Heart left ventricle (tissue), 16 donors: ENCODE data around the gene TPPP. TPM values are rescaled to one million over a fixed set of nuclear protein-coding genes. Genes with fewer than 3 reads are reported as not detected.
"Not testable (repeated sequence)": the region's sequence is repeated elsewhere in the genome, so short reads cannot be mapped to it uniquely, and the experiment has no call there.

Experiments
- ATAC-seq, 4 donors: fragments of 200-7000 bp; cut with Tn5 transposase; one replicate each; pipeline ENCODE4 v1.9.1; 2020 to 2022; ENCODE audit warnings: moderate library complexity in 4 of 4, mild to moderate bottlenecking in 3 of 4, moderate number of reproducible peaks in 1 of 4
- DNase-seq, 5 donors: peaks; one replicate each; pipeline ENCODE4 v3.0.0-alpha.2; 2020
- H3K27ac ChIP-seq, 12 donors: fragments of 200-600 bp; sonication (generic) in 4 of 12; one replicate each; pipeline versions ENCODE4 v1.5.0 to v1.8.0; 2016 to 2022; ENCODE audit warnings: mild to moderate bottlenecking in 2 of 12
- H3K27me3 ChIP-seq, 9 donors: fragments of 200-600 bp; sonication (generic) in 2 of 9; one replicate each; pipeline versions ENCODE4 v1.5.1 to v1.8.0; 2016 to 2022; ENCODE audit warnings: mild to moderate bottlenecking in 3 of 9
- H3K36me3 ChIP-seq, 9 donors: fragments of 200-600 bp; sonication (generic) in 2 of 9; one replicate each; pipeline versions ENCODE4 v1.5.0 to v1.8.0; 2018 to 2022; ENCODE audit warnings: mild to moderate bottlenecking in 2 of 9
- H3K4me1 ChIP-seq, 12 donors: fragments of 200-600 bp; sonication (generic) in 4 of 12; one replicate each; pipeline versions ENCODE4 v1.5.0 to v1.8.0; 2016 to 2022; ENCODE audit warnings: mild to moderate bottlenecking in 3 of 12
- H3K4me3 ChIP-seq, 12 donors: fragments of 200-600 bp; sonication (generic) in 4 of 12; one replicate each; pipeline versions ENCODE4 v1.5.0 to v1.8.0; 2017 to 2022; ENCODE audit warnings: mild to moderate bottlenecking in 9 of 12, moderate library complexity in 4 of 12
- H3K9me3 ChIP-seq, 12 donors: fragments of 200-600 bp; sonication (generic) in 4 of 12; one replicate each; pipeline versions ENCODE4 v1.5.0 to v1.8.0; 2016 to 2022; ENCODE audit warnings: mild to moderate bottlenecking in 1 of 12
- CTCF ChIP-seq, 12 donors: fragments of 200-600 bp; sonication (generic) in 4 of 12; IDR thresholded peaks; one replicate each; pipeline versions ENCODE4 v1.5.0 to v1.8.0; 2018 to 2022; ENCODE audit warnings: antibody characterized with exemption in 12 of 12, mild to moderate bottlenecking in 5 of 12
- POLR2A ChIP-seq, 2 donors: fragments of 450-650 bp; IDR thresholded peaks; one replicate each; pipeline ENCODE4 v1.6.1; 2017; ENCODE audit warnings: antibody characterized with exemption in 2 of 2, mild to moderate bottlenecking in 2 of 2, moderate library complexity in 2 of 2
- WGBS, 4 donors: extraction: QIAGEN DNeasy Blood & Tissue Kit in 2 of 4; methylation state at CpG; one replicate each; pipeline versions ENCODE4 v1.1.5 to v1.1.7; 2013 to 2018; 5-methylcytosine and 5-hydroxymethylcytosine counted together
- intact Hi-C, 10 donors: fragments of 100-400 bp; cut with DNase I; formaldehyde crosslinking; loops; one replicate each; pipeline versions ENCODE4 v1.11.1 to v1.14.2; 2022
- polyA plus RNA-seq, 2 donors: library from polyadenylated mRNA; stranded (reverse); fragments of 200-250 nt; gene quantifications; one replicate each; pipeline ENCODE4 v1.2.3, GENCODE V29; 2013
- total RNA-seq, 9 donors: library from RNA; depleted of rRNA in 2 of 9; stranded (reverse); fragments of >200 nt in 2 of 9; fragmentation: NEBNext Ultra II Directional in 3 of 9; extraction: Animal tissue kit (Norgen Biotek cat#: 25700) in 3 of 9; gene quantifications; one replicate each; pipeline versions ENCODE4 v1.1.0 to v1.2.4, GENCODE V29; 2016 to 2023
- donor health status: ischemic (EF 13 %, LVEDD 7.1; RV severe dilation, severe dysfunction).
- donor health status: healthy with polysubstance abuse.
- donor health status: DM: no; HTN: yes; CAD: no.
- donor health status: DM: no; HTN: no; CAD: no.
- donor health status: ischemic (EF 25% LVEDD 6.9; RV normal size, moderate dysfunction).
- donor health status: ischemic (EF 25% LVEDD 5.7; RV mildly dilated, moderate dysfunction).
- donor health status: healthy.
- donor health status: DM: yes; HTN: yes; CAD: no.
- donor health status: ischemic (EF 35%, LVEDD 5.7; RV mildly dilated, moderate dysfunction).
- donor health status: nonischemic (EF 11% LVEDD 7.7; RV severe dilation, severe dysfunction).
- donor health status: DM: yes; HTN: yes; CAD: no.
- donor health status: PGD.
- donor health status: ischemic (EF 29% LVEDD 5.4; RV normal size, mild dysfunction).
- donor health status: nonischemic (EF 23%, LVEDD 6.1; RV moderate dilation, normal function).

Gene TPPP
- total and polyA plus RNA-seq, 11 donors = 7.5 to 31.2 (median 14.9) TPM

DNA sequence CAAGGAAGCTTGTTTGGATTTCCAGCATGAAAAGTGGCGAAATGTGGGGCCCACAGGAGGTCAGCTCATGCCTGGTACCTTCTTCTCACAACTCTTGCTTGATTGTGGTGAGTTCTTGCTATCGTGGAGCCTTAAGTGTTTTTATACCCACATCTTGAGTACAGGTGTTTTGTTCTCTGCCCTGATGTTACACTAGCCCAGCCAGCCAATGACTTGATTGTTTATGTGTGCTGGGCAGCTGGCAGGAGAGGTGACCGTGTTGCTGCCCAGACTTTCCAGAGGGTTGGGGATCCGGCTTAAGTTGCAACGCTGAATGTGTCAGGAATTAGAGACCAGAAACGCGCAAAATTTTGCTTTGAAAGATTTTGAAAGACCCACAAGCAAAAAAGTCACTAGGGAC is 24.0 kb upstream of the TPPP start:
- Histone ChIP-seq H3K4me3 (no peak overlapping the region), H3K36me3 (peaks cover 0 to 32% (median 4%) of the 10 kb centered on the region in 9 donors), H3K4me1 (no peaks in the 10 kb centered on the region), H3K9me3 (peaks cover 0 to 21% (median 10%) of the 10 kb centered on the region in 12 donors), H3K27me3 (no peaks in the 10 kb centered on the region), H3K27ac (no peak overlapping the region)
- WGBS, 4 donors = 72 to 87% (median 80%) methylated on average over 6 to 7 of the region's 7 CpGs
- DNase-seq (no peak), ATAC-seq (no peak)
- intact Hi-C loops = no loop called here
- no peak for TF ChIP-seq CTCF (IDR thresholded peaks at IDR 0.05)
- no peak for TF ChIP-seq POLR2A (IDR thresholded peaks at IDR 0.05)

DNA sequence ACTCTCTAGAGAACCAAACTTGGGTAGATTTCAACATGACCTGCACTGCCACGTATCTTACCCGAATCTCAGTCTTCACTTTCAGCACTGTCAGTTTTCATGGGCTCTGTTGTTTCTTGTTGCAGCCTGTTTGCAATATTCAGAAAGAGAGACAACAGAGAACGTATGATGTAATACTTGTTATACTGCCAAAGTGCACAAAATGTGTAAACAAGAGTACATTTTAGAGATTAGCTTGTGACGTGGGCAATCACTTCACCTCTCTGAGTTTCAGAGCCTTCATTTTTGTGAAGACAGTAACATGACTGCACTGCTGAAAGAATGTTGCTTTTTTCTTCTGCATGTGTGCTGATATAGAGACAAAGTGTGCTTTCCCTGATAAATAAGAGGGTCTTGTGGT is 23.6 kb upstream of the TPPP start:
- H3K27ac ChIP-seq, DNase-seq, intact Hi-C loops, H3K4me1 ChIP-seq, ATAC-seq, H3K27me3 ChIP-seq, H3K4me3 ChIP-seq: not testable (repeated sequence)
- Histone ChIP-seq H3K9me3 (peaks cover 0 to 21% (median 10%) of the 10 kb centered on the region in 12 donors), H3K36me3 (peaks cover 0 to 32% (median 4%) of the 10 kb centered on the region in 9 donors)
- 73 to 79% (median 74%) methylated on average over 4 of the region's 4 CpGs for WGBS, 4 donors

DNA sequence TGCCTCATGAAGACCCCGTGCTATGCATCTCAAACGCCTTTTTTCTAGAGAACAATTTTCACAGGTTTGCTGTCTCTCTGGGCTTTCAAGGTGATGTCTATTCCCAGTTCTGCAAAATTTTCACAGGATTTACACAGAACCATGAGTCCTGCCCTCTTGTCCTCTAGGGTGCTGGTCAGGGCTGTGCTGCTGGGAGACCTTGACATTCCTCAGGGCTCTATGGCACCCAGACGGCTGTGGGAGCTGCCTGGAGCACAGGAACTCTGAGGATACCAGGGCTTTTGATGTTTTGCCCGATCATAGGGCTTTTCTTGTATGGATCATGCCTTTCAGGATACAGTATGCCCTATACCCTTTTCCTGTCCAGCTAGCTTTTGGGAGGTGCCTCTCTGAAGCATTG is 22.5 kb upstream of the TPPP start:
- H3K4me1 ChIP-seq, H3K4me3 ChIP-seq, H3K27me3 ChIP-seq, intact Hi-C loops, DNase-seq, H3K27ac ChIP-seq: not testable (repeated sequence)
- Histone ChIP-seq H3K9me3 (peaks cover 0 to 19% (median 10%) of the 10 kb centered on the region in 12 donors), H3K36me3 (peaks cover 0 to 32% (median 4%) of the 10 kb centered on the region in 9 donors)
- ATAC-seq = peak in 2 of 4 donors; percentile 19 to 21
- 91 to 96% (median 95%) methylated on average over 4 of the region's 4 CpGs for WGBS, 4 donors

DNA sequence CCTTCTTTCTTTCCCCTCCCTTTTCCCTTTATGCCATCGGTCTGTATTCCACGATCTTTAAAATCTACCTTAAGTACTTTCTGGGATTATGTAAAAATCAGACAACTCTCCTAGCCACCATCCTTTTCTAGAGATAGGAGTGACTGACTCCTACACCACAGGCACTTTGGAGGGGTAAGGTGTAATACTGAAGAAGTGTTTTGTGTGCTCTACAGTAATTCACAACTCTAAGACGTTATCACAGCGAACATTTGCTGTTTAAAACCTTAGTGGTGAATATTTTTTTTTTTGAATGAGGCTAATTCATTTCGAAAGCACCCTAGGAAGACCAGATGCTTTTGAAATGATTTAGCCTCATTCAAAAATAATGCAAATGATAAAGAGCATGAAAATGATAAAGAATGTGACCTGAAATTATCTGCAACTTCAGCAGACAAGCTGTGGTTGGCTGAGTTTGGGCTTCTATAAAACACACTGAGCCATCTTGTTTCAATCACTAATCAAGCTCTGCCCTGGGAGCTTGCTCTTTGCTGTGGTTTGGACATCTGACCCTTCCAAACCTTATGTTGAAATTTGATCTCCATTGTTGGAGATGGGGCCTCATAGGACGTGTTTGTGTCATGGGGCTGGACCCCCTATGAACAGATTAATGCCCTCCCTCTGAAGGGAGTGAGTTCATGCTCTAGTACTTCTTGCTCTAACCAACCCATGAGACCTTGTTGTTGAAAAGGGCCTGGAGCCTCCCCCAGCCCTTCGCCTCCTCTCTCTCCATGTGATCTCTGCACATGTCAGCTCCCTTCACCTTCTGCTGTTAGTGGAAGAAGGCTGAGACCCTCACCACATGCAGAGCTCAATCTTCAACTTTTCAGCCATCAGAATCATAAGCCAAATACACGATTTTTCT is 21.3 kb upstream of the TPPP start:
- Histone ChIP-seq H3K36me3 (peaks cover 0 to 25% (median under 1%) of the 10 kb centered on the region in 9 donors), H3K9me3 (peaks cover 0 to 11% (median 3%) of the 10 kb centered on the region in 12 donors)
- 61 to 85% (median 78%) methylated on average over 5 to 8 of the region's 8 CpGs for WGBS, 4 donors
- H3K27ac ChIP-seq, H3K4me1 ChIP-seq, H3K4me3 ChIP-seq, DNase-seq, ATAC-seq, H3K27me3 ChIP-seq: not testable (repeated sequence)
- intact Hi-C loops = loop anchor here in 2 of 10 donors (5.0 kb wide), 1 partner anchor 83 kb away; no protein-coding TSS in a partner anchor

- not testable (repeated sequence) for H3K9me3 ChIP-seq, DNase-seq, H3K4me1 ChIP-seq, H3K4me3 ChIP-seq, H3K27ac ChIP-seq, ATAC-seq, H3K27me3 ChIP-seq
- peaks cover 0 to 25% (median 0%) of the 10 kb centered on the region in 9 donors for H3K36me3 ChIP-seq
- intact Hi-C loops = loop anchor here in 2 of 10 donors (5.0 kb wide), 1 partner anchor 84 kb away; no protein-coding TSS in a partner anchor
- WGBS, 4 donors = 57 to 74% (median 59%) methylated on average over 2 to 3 of the region's 3 CpGs
These were observed 20.5 kb upstream of the TPPP start for GRCh38 chr5:713686-714085.

GRCh38 chr5:708848-709517 is 15.8 kb upstream of the TPPP start:
- WGBS, 4 donors = 81 to 98% (median 94%) methylated on average over 2 to 3 of the region's 3 CpGs
- peak in 2 of 4 donors; percentile 55 to 66 for ATAC-seq
- H3K27me3 ChIP-seq, DNase-seq, H3K36me3 ChIP-seq, H3K4me3 ChIP-seq, H3K9me3 ChIP-seq, intact Hi-C loops, H3K4me1 ChIP-seq, H3K27ac ChIP-seq: not testable (repeated sequence)

DNA sequence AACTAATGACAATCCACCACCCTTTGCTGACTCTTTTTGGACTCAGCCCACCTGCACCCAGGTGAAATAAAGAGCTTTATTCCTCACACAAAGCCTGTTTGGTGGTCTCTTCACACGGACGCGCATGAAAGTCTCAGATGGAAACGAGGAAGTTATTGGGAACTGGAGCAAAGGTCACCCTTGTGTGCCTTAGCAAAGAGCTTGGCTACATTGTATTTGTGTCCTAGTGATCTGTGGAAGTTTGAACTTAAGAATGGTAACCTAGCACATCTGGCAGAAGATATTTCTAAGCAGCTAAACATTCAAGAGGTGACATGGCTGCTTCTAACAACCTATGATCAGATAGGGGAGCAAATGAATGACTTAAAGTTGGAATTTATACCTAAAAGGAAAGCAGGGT is 15.2 kb upstream of the TPPP start:
- WGBS, 4 donors = 89 to 100% (median 93%) methylated on average over 4 of the region's 4 CpGs
- H3K4me1 ChIP-seq, H3K27me3 ChIP-seq, intact Hi-C loops, H3K9me3 ChIP-seq, H3K4me3 ChIP-seq, H3K27ac ChIP-seq, H3K36me3 ChIP-seq, DNase-seq: not testable (repeated sequence)
- ATAC-seq = peak in 1 of 4 donors; percentile 26

- H3K4me1 ChIP-seq, ATAC-seq, H3K9me3 ChIP-seq, DNase-seq, H3K27ac ChIP-seq, H3K4me3 ChIP-seq, H3K27me3 ChIP-seq, H3K36me3 ChIP-seq, intact Hi-C loops: not testable (repeated sequence)
- 63 to 82% (median 77%) methylated on average over 7 of the region's 7 CpGs for WGBS, 4 donors
These were observed 13.0 kb upstream of the TPPP start for GRCh38 chr5:706127-706526.

DNA sequence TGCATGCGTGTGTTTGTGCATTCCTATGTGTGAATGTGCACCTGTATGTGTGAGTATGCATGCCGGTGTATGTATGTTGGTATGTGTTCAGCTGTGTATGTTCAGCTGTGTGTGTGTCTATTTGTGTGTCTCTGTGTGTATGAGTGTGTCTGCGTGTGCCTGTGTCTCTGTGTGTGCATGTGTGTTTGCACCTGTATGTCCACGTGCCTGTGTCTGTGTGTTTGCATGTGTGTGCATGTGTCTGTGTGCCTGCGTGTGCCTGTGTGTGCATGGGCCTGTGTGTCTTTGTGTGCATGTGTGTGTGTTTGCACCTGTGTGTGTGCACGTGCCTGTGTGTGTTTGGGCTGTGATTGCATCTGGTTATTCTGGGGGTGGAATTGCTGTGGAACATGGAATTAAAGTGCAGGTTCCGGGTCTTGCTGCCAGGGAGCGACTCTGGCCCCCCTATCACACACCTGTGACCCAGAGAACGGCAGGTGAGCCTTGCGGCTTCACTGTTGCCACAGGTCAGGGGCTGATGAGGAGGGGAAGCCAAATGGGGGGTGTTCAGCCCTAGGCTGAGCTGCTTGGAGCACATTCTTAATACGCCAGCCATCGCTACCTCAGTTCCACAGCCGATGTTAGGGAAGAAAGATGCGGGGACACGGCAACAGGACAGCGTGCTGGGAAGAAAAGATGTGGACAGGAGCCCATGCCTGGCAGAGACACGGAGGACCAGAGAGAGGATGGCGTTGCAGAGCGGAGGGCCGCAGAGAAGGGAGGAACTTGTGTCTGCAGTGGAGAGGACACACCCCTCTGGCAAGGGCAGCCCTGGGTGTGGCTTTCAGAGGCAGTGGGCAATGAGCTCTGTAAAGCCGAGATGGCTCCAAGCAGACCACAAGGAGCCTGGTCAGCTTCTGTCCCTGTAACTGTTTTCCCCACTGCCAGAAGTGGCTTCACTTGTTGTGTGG is 3.9 kb upstream of the TPPP start:
- H3K27me3 ChIP-seq, H3K36me3 ChIP-seq, DNase-seq, ATAC-seq, H3K4me1 ChIP-seq, H3K27ac ChIP-seq, H3K4me3 ChIP-seq: not testable (repeated sequence)
- H3K9me3 ChIP-seq = peaks cover 0 to 19% (median 2%) of the 10 kb centered on the region in 12 donors
- intact Hi-C loops = loop anchor here in 3 of 10 donors (5.0 to 10.0 kb wide), 2 partner anchors 88 to 90 kb away; partner anchors contain the start of gene ZDHHC11B (in 1 of the 3)
- 84 to 91% (median 85%) methylated on average over 18 to 20 of the region's 21 CpGs for WGBS, 4 donors
